ENCODE data around the gene SLX9. TPM values are rescaled to one million over a fixed set of nuclear protein-coding genes. Genes with fewer than 3 reads are reported as not detected.

Gene SLX9
- total and polyA plus RNA-seq, 9 donors: 5.6 to 24.1 (median 16.6) TPM

GRCh38 chr21:44901391-44902074, 38.3 kb upstream of the SLX9 start:
- no peaks in the 10 kb centered on the region for H3K36me3 ChIP-seq
- DNase-seq: no peak
- no peak overlapping the region for H3K27ac ChIP-seq
- no peaks in the 10 kb centered on the region for H3K4me1 ChIP-seq (ENCODE audit: insufficient read depth)
- no peaks in the 10 kb centered on the region for H3K9me3 ChIP-seq
- intact Hi-C loops (cut with DNase I): no loop called here
- no peak for TF ChIP-seq EP300 (IDR thresholded peaks at IDR 0.05)
- no peaks in the 10 kb centered on the region for H3K27me3 ChIP-seq
- no peak overlapping the region for H3K4me3 ChIP-seq
- WGBS, 3 donors: 66 to 75% (median 69%) methylated on average over 27 of the region's 27 CpGs

GRCh38 chr21:44902268-44903049, 37.4 kb upstream of the SLX9 start:
- DNase-seq: no peak
- no peaks in the 10 kb centered on the region for H3K4me1 ChIP-seq (ENCODE audit: insufficient read depth)
- no peaks in the 10 kb centered on the region for H3K9me3 ChIP-seq
- no peak for TF ChIP-seq CTCF (IDR thresholded peaks at IDR 0.05)
- no peak for TF ChIP-seq EP300 (IDR thresholded peaks at IDR 0.05)
- TF ChIP-seq POLR2A (IDR thresholded peaks at IDR 0.05): no peak
- H3K27ac ChIP-seq: no peak overlapping the region
- intact Hi-C loops (cut with DNase I): no loop called here
- H3K36me3 ChIP-seq: no peaks in the 10 kb centered on the region
- H3K4me3 ChIP-seq: no peak overlapping the region
- WGBS, 3 donors: 87 to 92% (median 88%) methylated on average over 30 of the region's 30 CpGs
- no peaks in the 10 kb centered on the region for H3K27me3 ChIP-seq

DNA sequence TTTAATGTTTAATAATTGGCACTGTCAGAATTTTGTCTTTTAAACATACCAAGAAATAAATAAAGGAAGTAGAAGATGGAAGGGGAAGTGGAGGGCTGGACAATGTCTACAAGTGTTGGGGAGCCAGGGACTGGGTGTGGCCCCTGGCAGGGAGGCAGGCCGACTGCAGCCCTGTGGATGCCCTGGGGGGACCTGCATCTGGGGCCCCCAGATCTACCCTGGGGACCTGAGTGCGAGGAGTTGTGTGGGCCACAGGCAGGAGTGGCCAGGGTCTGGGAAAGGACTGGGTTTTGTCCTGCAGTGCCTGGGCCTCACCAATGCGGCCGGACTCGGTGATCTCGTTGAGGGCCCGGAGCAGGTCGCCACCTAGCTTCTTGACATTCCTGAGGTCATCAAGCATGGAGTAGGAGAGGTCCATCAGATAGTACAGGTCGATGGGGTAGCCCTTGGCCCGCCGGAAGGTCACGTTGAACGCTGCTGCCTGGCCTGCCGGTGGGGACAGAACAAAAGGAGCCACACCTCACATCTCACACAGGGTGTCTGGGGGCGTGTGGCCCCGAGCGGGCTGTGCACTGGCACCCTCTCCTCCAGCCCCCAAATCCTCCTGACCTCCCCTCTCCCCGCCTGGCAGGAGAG, 36.7 kb upstream of the SLX9 start:
- no peaks in the 10 kb centered on the region for H3K27me3 ChIP-seq
- TF ChIP-seq EP300 (IDR thresholded peaks at IDR 0.05): no peak
- no peak for TF ChIP-seq POLR2A (IDR thresholded peaks at IDR 0.05)
- no peak for TF ChIP-seq CTCF (IDR thresholded peaks at IDR 0.05)
- no peaks in the 10 kb centered on the region for H3K4me1 ChIP-seq (ENCODE audit: insufficient read depth)
- WGBS, 3 donors: 74 to 86% (median 75%) methylated on average over 18 of the region's 18 CpGs
- DNase-seq: no peak
- intact Hi-C loops (cut with DNase I): no loop called here
- H3K36me3 ChIP-seq: no peaks in the 10 kb centered on the region
- no peaks in the 10 kb centered on the region for H3K9me3 ChIP-seq
- H3K27ac ChIP-seq: no peak overlapping the region
- H3K4me3 ChIP-seq: no peak overlapping the region

DNA sequence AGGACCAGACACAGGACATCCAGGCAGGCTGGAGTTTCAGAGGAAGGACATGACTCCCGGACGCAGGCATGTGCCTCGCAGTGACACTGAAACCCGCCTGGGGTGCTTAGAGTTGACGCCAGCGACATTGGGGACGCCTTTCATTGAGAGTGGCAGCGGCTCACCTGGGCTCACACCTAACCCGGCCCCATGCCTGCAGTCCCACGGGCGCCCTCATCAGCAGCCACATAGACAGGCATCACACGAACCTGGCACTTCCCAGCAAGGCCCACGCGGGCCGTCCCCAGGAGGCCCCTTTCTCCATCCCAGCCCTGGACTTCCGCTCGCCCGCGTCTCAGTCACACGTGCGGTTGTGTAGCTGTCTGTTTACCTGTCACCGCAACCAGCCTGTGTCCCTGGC, 36.1 kb upstream of the SLX9 start:
- Histone ChIP-seq H3K36me3 (no peaks in the 10 kb centered on the region), H3K4me3 (no peak overlapping the region)
- intact Hi-C loops (cut with DNase I): no loop called here

More for the DNA sequence above, 36.1 kb upstream of the SLX9 start:
- TF ChIP-seq CTCF (IDR thresholded peaks at IDR 0.05) (no peak), POLR2A (IDR thresholded peaks at IDR 0.05) (no peak), EP300 (IDR thresholded peaks at IDR 0.05) (no peak)
- WGBS, 3 donors: 80 to 86% (median 81%) methylated on average over 22 of the region's 22 CpGs
- H3K27ac ChIP-seq: no peak overlapping the region
- H3K9me3 ChIP-seq: no peaks in the 10 kb centered on the region
- DNase-seq: no peak
- peaks cover 2% of the 10 kb centered on the region for H3K4me1 ChIP-seq (ENCODE audit: insufficient read depth)
- no peaks in the 10 kb centered on the region for H3K27me3 ChIP-seq
